PC-3 (cell line): Measurements from ENCODE around the gene SPDEF. TPM values are rescaled to one million over a fixed set of nuclear protein-coding genes. Genes with fewer than 3 reads are reported as not detected.

Experiments
- ATAC-seq: fragments of 200-7000 bp; cut with Tn5 transposase; 2 replicates; pipeline ENCODE4 v1.9.1; 2020; ENCODE audit warnings: mild to moderate bottlenecking, moderate library complexity
- BruUV-seq: library from RNA; stranded (reverse); fragments of 400-500 nt; replicated peaks from 2 replicates; lab custom pipeline; 2021; lab: Mats Ljungman, UMichigan
- CTCF ChIA-PET: fragments of 300-600 bp; sonication (Branson Sonifier 250); formaldehyde crosslinking; loops from one replicate; lab custom pipeline; 2022; ENCODE audit warnings: antibody characterized with exemption; lab: Charles Lee
- POLR2A ChIA-PET: fragments of 300-600 bp; sonication (Branson Sonifier 250); formaldehyde crosslinking; loops from one replicate; lab custom pipeline; 2022; ENCODE audit warnings: antibody characterized with exemption; ENCODE audit not compliant: unreplicated experiment; lab: Charles Lee
- DNase-seq: peaks from one replicate; pipeline ENCODE4 v3.0.0-alpha.2; 2015
- H2AFZ ChIP-seq: fragments of 300-600 bp; sonication (generic); 2 replicates; pipeline ENCODE4 v1.6.0; 2016; ENCODE audit warnings: antibody characterized with exemption, low read length
- H3F3A ChIP-seq: fragments of 300-600 bp; sonication (generic); one replicate; pipeline ENCODE4 v1.6.0; 2017; ENCODE audit warnings: antibody characterized with exemption, low read length, control low read depth, mild to moderate bottlenecking; ENCODE audit not compliant: unreplicated experiment
- H3K27ac ChIP-seq: fragments of 300-600 bp; sonication (generic); 2 replicates; pipeline ENCODE4 v1.5.1; 2016; ENCODE audit warnings: mild to moderate bottlenecking, low read length
- H3K27me3 ChIP-seq: fragments of 300-600 bp; sonication (generic); 2 replicates; pipeline ENCODE4 v1.6.1; 2016; ENCODE audit warnings: low read length, mixed read lengths
- H3K36me3 ChIP-seq: fragments of 300-600 bp; sonication (generic); 2 replicates; pipeline ENCODE4 v1.6.1; 2016; ENCODE audit warnings: low read depth, mixed run types, low read length, mixed read lengths
- H3K4me1 ChIP-seq: fragments of 300-600 bp; sonication (generic); 2 replicates; pipeline ENCODE4 v1.5.1; 2016; ENCODE audit warnings: low read length; ENCODE audit not compliant: insufficient read depth
- H3K4me2 ChIP-seq: fragments of 300-600 bp; sonication (generic); 2 replicates; pipeline ENCODE4 v1.6.0; 2016; ENCODE audit warnings: low read length
- H3K4me3 ChIP-seq: fragments of 300-600 bp; sonication (generic); 2 replicates; pipeline ENCODE4 v1.5.1; 2016; ENCODE audit warnings: mild to moderate bottlenecking, low read length, mixed read lengths
- H3K79me2 ChIP-seq: fragments of 300-600 bp; sonication (generic); 2 replicates; pipeline ENCODE4 v1.6.1; 2017; ENCODE audit warnings: low read length, mixed read lengths
- H3K9ac ChIP-seq: fragments of 300-600 bp; sonication (generic); 2 replicates; pipeline ENCODE4 v1.6.0; 2016; ENCODE audit warnings: mild to moderate bottlenecking, low read length
- H3K9me2 ChIP-seq: fragments of 300-600 bp; sonication (generic); replicated peaks from 2 replicates; pipeline ENCODE4 v1.6.1; 2016; ENCODE audit warnings: mixed run types, low read length, mixed read lengths
- H3K9me3 ChIP-seq: fragments of 300-600 bp; sonication (generic); 2 replicates; pipeline ENCODE4 v1.6.1; 2016; ENCODE audit warnings: low read length, mixed read lengths
- H4K20me1 ChIP-seq: fragments of 300-600 bp; sonication (generic); 2 replicates; pipeline ENCODE4 v1.6.1; 2016; ENCODE audit warnings: low read length, mixed read lengths
- EZH2 ChIP-seq: fragments of 300-600 bp; sonication (generic); IDR thresholded peaks from one replicate; pipeline ENCODE4 v1.6.1; 2017; ENCODE audit warnings: antibody characterized with exemption, mild to moderate bottlenecking, low read length; ENCODE audit not compliant: unreplicated experiment
- EZH2phosphoT487 ChIP-seq: fragments of 300-600 bp; sonication (generic); IDR thresholded peaks from 2 replicates; pipeline ENCODE4 v1.6.1; 2018; ENCODE audit warnings: mild to moderate bottlenecking, antibody characterized with exemption, low read length, borderline replicate concordance
- intact Hi-C: fragments of 100-400 bp; cut with micrococcal nuclease; formaldehyde crosslinking; loops from 2 replicates; pipeline ENCODE4 v1.9.0; 2023
- total RNA-seq: library from RNA; depleted of rRNA; stranded (reverse); fragments of >200 nt; gene quantifications from 2 replicates; pipeline ENCODE4 v1.2.3, GENCODE V29; 2014
- TF ChIP-seq, protein P1 (sequence below): fragments of 300-600 bp; sonication (generic); conservative IDR thresholded peaks from 2 replicates; pipeline ENCODE4 v1.5.1; 2017; ENCODE audit warnings: antibody characterized with exemption, low read depth, mild to moderate bottlenecking, low read length

The SPDEF gene
- total RNA-seq, 1 experiment from 2014 or later, result 190 TPM

DNA sequence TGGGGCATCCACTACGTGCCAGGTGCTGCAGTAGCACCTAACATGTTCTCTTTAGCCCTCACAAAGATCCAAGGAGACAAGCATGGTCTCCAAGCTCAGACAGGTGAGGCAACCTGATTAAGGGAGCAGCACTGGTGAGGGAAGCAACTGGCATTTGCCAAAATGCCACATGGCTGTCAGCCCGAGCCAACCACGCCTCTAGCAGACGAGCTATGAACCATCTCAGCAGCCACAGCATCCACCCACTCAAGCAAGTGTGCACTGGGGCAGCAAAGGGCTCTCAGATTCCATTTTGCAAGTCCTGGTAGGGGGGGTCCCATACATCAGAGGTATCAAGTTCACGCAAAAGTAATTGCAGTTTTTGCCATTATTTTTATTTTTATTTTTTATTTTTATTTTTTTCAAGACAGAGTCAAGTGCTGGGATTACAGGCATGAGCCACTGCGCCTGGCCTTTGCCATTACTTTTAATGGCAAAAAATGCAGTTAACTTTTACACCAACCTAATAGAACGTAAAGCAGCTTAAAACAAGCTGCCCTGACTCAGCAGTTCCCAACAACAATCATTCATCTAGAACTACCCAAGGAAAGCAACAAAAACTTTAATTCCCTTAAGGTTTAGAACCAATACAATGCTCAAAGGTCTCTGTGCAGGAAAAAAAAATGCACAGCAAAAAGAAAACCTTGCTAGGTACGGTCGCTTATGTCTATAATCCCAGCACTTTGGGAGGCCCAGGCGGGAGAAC is 36.3 kb upstream of the SPDEF start:
- no peaks in the 10 kb centered on the region for H3K9me3 ChIP-seq
- ChIA-PET POLR2A (no interaction called here), CTCF (no interaction called here)
- H3K4me3 ChIP-seq, result no peak overlapping the region
- no peak overlapping the region for H3K9ac ChIP-seq
- no peak overlapping the region for H3K27ac ChIP-seq
- peaks cover 58% of the 10 kb centered on the region for H3K79me2 ChIP-seq
- H2AFZ ChIP-seq, result no peak overlapping the region
- BruUV-seq, result no TSS peak
- peaks cover 4% of the 10 kb centered on the region for H3F3A ChIP-seq
- H3K36me3 ChIP-seq, result no peaks in the 10 kb centered on the region
- no peak overlapping the region for H3K4me2 ChIP-seq
- H3K9me2 ChIP-seq, result no peaks in the 10 kb centered on the region
- H4K20me1 ChIP-seq, result no peaks in the 10 kb centered on the region; the same call in 1 of the 2 replicates
- intact Hi-C loops, result no loop called here
- ATAC-seq (no peak), DNase-seq (no peak)
- peaks cover 16% of the 10 kb centered on the region for H3K4me1 ChIP-seq
- TF ChIP-seq, protein P1, sequence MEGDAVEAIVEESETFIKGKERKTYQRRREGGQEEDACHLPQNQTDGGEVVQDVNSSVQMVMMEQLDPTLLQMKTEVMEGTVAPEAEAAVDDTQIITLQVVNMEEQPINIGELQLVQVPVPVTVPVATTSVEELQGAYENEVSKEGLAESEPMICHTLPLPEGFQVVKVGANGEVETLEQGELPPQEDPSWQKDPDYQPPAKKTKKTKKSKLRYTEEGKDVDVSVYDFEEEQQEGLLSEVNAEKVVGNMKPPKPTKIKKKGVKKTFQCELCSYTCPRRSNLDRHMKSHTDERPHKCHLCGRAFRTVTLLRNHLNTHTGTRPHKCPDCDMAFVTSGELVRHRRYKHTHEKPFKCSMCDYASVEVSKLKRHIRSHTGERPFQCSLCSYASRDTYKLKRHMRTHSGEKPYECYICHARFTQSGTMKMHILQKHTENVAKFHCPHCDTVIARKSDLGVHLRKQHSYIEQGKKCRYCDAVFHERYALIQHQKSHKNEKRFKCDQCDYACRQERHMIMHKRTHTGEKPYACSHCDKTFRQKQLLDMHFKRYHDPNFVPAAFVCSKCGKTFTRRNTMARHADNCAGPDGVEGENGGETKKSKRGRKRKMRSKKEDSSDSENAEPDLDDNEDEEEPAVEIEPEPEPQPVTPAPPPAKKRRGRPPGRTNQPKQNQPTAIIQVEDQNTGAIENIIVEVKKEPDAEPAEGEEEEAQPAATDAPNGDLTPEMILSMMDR, result no peak
- no peak for TF ChIP-seq EZH2
- no peak for TF ChIP-seq EZH2phosphoT487
- H3K27me3 ChIP-seq, result no peaks in the 10 kb centered on the region

DNA sequence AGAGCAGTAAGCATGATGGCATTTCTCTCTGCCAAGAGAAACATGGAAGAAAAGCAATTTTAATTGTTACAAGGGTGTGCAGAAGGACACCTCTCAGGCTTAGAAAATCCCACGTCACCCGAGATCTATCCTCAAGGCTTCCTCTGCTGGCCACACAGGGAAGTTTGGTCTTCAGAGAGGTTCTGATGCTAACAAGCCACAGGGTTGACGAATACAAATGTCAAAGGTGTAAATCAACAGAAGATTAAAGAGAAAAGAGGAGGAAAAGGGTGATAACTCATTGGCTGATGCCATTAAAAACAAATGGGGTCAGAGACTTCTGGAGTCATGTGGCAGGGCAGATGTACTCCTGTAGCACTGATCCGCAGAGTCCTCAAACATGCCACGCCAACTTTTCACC is 33.6 kb upstream of the SPDEF start:
- no peak for ATAC-seq
- no peak overlapping the region for H3K4me3 ChIP-seq
- H4K20me1 ChIP-seq, result no peaks in the 10 kb centered on the region
- POLR2A ChIA-PET, result no interaction called here
- BruUV-seq, result TSS peak; percentile 31
- H3K36me3 ChIP-seq, result no peaks in the 10 kb centered on the region
- no peaks in the 10 kb centered on the region for H3K9me2 ChIP-seq
- no peak overlapping the region for H3K27ac ChIP-seq
- CTCF ChIA-PET, result no interaction called here
- DNase-seq, result no peak
- peaks cover 43% of the 10 kb centered on the region for H3K79me2 ChIP-seq
- H3F3A ChIP-seq, result no peaks in the 10 kb centered on the region
- H2AFZ ChIP-seq, result no peak overlapping the region
- intact Hi-C loops, result no loop called here
- H3K4me1 ChIP-seq, result no peaks in the 10 kb centered on the region
- H3K4me2 ChIP-seq, result no peak overlapping the region
- H3K27me3 ChIP-seq, result no peaks in the 10 kb centered on the region
- TF ChIP-seq, protein P1, result no peak
- no peak for TF ChIP-seq EZH2
- TF ChIP-seq EZH2phosphoT487, result no peak
- no peak overlapping the region for H3K9ac ChIP-seq
- no peaks in the 10 kb centered on the region for H3K9me3 ChIP-seq

DNA sequence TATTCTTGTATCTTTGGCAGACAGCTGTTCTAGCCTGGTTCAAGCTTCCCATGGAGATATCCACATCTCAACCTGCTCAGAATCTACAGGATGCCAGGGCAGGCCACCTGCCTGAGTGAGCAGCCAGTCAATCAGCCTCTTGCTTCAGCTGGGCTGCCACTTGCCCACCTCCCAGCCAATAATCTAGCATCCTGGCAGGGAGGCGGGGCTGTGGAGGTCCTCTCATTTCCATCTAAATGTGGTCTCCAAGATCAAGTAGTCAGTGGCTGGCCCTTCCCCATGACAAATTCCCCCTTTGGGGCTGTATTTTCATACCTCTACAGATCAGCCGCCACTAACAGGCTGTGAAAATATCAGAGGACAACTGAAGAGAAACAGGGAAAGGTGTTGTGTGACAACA is 33.0 kb upstream of the SPDEF start:
- Histone ChIP-seq H3K4me2 (no peak overlapping the region), H3K27ac (no peak overlapping the region), H3K4me1 (no peaks in the 10 kb centered on the region), H3K36me3 (no peaks in the 10 kb centered on the region), H3K79me2 (peaks cover 37% of the 10 kb centered on the region), H3K9me2 (no peaks in the 10 kb centered on the region), H3K27me3 (no peaks in the 10 kb centered on the region), H3K4me3 (no peak overlapping the region), H3F3A (no peaks in the 10 kb centered on the region), H4K20me1 (no peaks in the 10 kb centered on the region), H3K9me3 (no peaks in the 10 kb centered on the region), H2AFZ (no peak overlapping the region), H3K9ac (no peak overlapping the region)
- TF ChIP-seq EZH2 (no peak), EZH2phosphoT487 (no peak)
- TF ChIP-seq, protein P1, result no peak
- ChIA-PET POLR2A (no interaction called here), CTCF (no interaction called here)
- DNase-seq, result no peak
- no TSS peak for BruUV-seq
- ATAC-seq, result no peak
- intact Hi-C loops, result no loop called here
